H9 (cell line): ENCODE results near the gene SUPT5H. TPM values are rescaled to one million over a fixed set of nuclear protein-coding genes. Genes with fewer than 3 reads are reported as not detected.

Experiments
- DNase-seq: peaks from one replicate; pipeline ENCODE4 v3.0.0-alpha.2; 2017
- H2AFZ ChIP-seq: one replicate; pipeline ENCODE4 v1.6.1; 2013; ENCODE audit warnings: mild to moderate bottlenecking, low read length, control low read depth, moderate library complexity
- H2AK5ac ChIP-seq: 2 replicates; pipeline ENCODE4 v1.6.1; 2013; ENCODE audit warnings: low read length, control low read depth, mixed read lengths; ENCODE audit not compliant: insufficient read length
- H2BK120ac ChIP-seq: one replicate; pipeline ENCODE4 v1.6.1; 2013; ENCODE audit warnings: low read depth, mild to moderate bottlenecking, low read length, control low read depth, inconsistent platforms; ENCODE audit not compliant: poor library complexity, severe bottlenecking
- H2BK12ac ChIP-seq: 2 replicates; pipeline ENCODE4 v1.6.1; 2013; ENCODE audit warnings: low read length, control low read depth, mixed read lengths, low read depth; ENCODE audit not compliant: insufficient read length
- H2BK15ac ChIP-seq: 2 replicates; pipeline ENCODE4 v1.6.1; 2013; ENCODE audit warnings: low read depth, low read length, control low read depth
- H2BK20ac ChIP-seq: one replicate; pipeline ENCODE4 v1.6.1; 2013; ENCODE audit warnings: low read depth, mild to moderate bottlenecking, low read length, control low read depth, inconsistent platforms; ENCODE audit not compliant: poor library complexity, severe bottlenecking
- H2BK5ac ChIP-seq: 2 replicates; pipeline ENCODE4 v1.6.1; 2013; ENCODE audit warnings: low read length, control low read depth, mixed read lengths; ENCODE audit not compliant: insufficient read length
- H3K14ac ChIP-seq: 2 replicates; pipeline ENCODE4 v1.6.1; 2013; ENCODE audit warnings: low read length, control low read depth; ENCODE audit not compliant: insufficient read depth
- H3K18ac ChIP-seq: 2 replicates; pipeline ENCODE4 v1.6.1; 2013; ENCODE audit warnings: low read depth, mild to moderate bottlenecking, mixed read lengths, low read length, control low read depth; ENCODE audit not compliant: insufficient read length
- H3K23ac ChIP-seq: 2 replicates; pipeline ENCODE4 v1.6.1; 2013; ENCODE audit warnings: low read length, control low read depth, mixed read lengths, low read depth; ENCODE audit not compliant: insufficient read length
- H3K23me2 ChIP-seq: 2 replicates; pipeline ENCODE4 v1.6.1; 2013; ENCODE audit warnings: low read depth, mild to moderate bottlenecking, mixed read lengths, low read length, control low read depth; ENCODE audit not compliant: insufficient read length, poor library complexity, severe bottlenecking
- H3K27ac ChIP-seq: 2 replicates; pipeline ENCODE4 v1.5.1; 2013; ENCODE audit warnings: low read length, control low read depth, mixed read lengths, low read depth; ENCODE audit not compliant: insufficient read length
- H3K27me3 ChIP-seq: 2 replicates; pipeline ENCODE4 v1.6.1; 2013; ENCODE audit warnings: low read length, control low read depth, inconsistent platforms; ENCODE audit not compliant: insufficient read depth
- H3K4ac ChIP-seq: 2 replicates; pipeline ENCODE4 v1.6.1; 2013; ENCODE audit warnings: low read depth, mild to moderate bottlenecking, control low read depth, inconsistent platforms, low read length, moderate library complexity
- H3K4me1 ChIP-seq: 2 replicates; pipeline ENCODE4 v1.6.1; 2013; ENCODE audit warnings: low read length, control low read depth, inconsistent platforms; ENCODE audit not compliant: insufficient read depth
- H3K4me2 ChIP-seq: 2 replicates; pipeline ENCODE4 v1.6.1; 2013; ENCODE audit warnings: low read length, control low read depth, mixed read lengths; ENCODE audit not compliant: insufficient read length, insufficient read depth
- H3K56ac ChIP-seq: 2 replicates; pipeline ENCODE4 v1.6.1; 2013; ENCODE audit warnings: low read depth, mild to moderate bottlenecking, mixed read lengths, low read length, control low read depth; ENCODE audit not compliant: insufficient read length
- H3K79me1 ChIP-seq: 2 replicates; pipeline ENCODE4 v1.6.1; 2013; ENCODE audit warnings: low read depth, mild to moderate bottlenecking, moderate library complexity, low read length, control low read depth, inconsistent platforms; ENCODE audit not compliant: insufficient read depth, poor library complexity, severe bottlenecking
- H3K79me2 ChIP-seq: 2 replicates; pipeline ENCODE4 v1.6.1; 2013; ENCODE audit warnings: low read length, control low read depth, inconsistent platforms; ENCODE audit not compliant: insufficient read depth
- H3K9ac ChIP-seq: 2 replicates; pipeline ENCODE4 v1.6.1; 2013; ENCODE audit warnings: low read length, control low read depth, mixed read lengths; ENCODE audit not compliant: insufficient read length; ENCODE audit errors: extremely low read depth
- H3K9me3 ChIP-seq: one replicate; pipeline ENCODE4 v1.6.1; 2013; ENCODE audit warnings: low read depth, low read length, inconsistent platforms; ENCODE audit not compliant: control insufficient read depth
- H3T11ph ChIP-seq: one replicate; pipeline ENCODE4 v1.6.1; 2013; ENCODE audit warnings: mild to moderate bottlenecking, low read length, control low read depth, inconsistent platforms
- H4K20me1 ChIP-seq: one replicate; pipeline ENCODE4 v1.6.1; 2013; ENCODE audit not compliant: control insufficient read depth, insufficient read length, insufficient read depth
- H4K5ac ChIP-seq: 2 replicates; pipeline ENCODE4 v1.6.1; 2013; ENCODE audit warnings: low read depth, mild to moderate bottlenecking, mixed read lengths, low read length, control low read depth; ENCODE audit not compliant: insufficient read length
- H4K8ac ChIP-seq: replicated peaks from 2 replicates; pipeline ENCODE4 v1.6.1; 2013; ENCODE audit warnings: low read length, control low read depth, mixed read lengths, low read depth; ENCODE audit not compliant: insufficient read length
- H4K91ac ChIP-seq: 2 replicates; pipeline ENCODE4 v1.6.1; 2013; ENCODE audit warnings: low read depth, mild to moderate bottlenecking, moderate library complexity, mixed read lengths, low read length, control low read depth; ENCODE audit not compliant: insufficient read length
- H3K27ac Mint-ChIP-seq, 3 experiments: 2 replicates in 2 of 3; 3 replicates in 1 of 3; pipeline ENCODE4 v1.8.0; 2020 to 2021; ENCODE audit warnings: mixed read lengths in 3 of 3, mild to moderate bottlenecking in 1 of 3, moderate library complexity in 1 of 3
- H3K27me3 Mint-ChIP-seq: 2 replicates; pipeline ENCODE4 v1.8.0; 2021; ENCODE audit warnings: low read depth, mild to moderate bottlenecking, moderate library complexity, mixed read lengths
- H3K36me3 Mint-ChIP-seq, 3 experiments: 2 replicates in 2 of 3; 3 replicates in 1 of 3; pipeline ENCODE4 v1.8.0; 2020 to 2021; ENCODE audit warnings: low read depth in 3 of 3, mixed read lengths in 3 of 3; ENCODE audit not compliant: insufficient read depth in 1 of 3
- H3K4me1 Mint-ChIP-seq, 2 experiments: 2 replicates each; pipeline ENCODE4 v1.8.0; 2020; ENCODE audit warnings: mixed read lengths in 2 of 2
- H3K4me3 Mint-ChIP-seq, 2 experiments: 2 replicates in 1 of 2; 3 replicates in 1 of 2; pipeline ENCODE4 v1.8.0; 2020 to 2021; ENCODE audit warnings: mild to moderate bottlenecking in 2 of 2, mixed read lengths in 2 of 2, moderate library complexity in 1 of 2
- H3K9me3 Mint-ChIP-seq, 2 experiments: 2 replicates in 1 of 2; 3 replicates in 1 of 2; pipeline ENCODE4 v1.8.0; 2020; ENCODE audit warnings: mild to moderate bottlenecking in 2 of 2, mixed read lengths in 2 of 2, moderate library complexity in 1 of 2
- CTCF ChIP-seq: fragments of 200-600 bp; sonication (generic); conservative IDR thresholded peaks from 3 replicates; pipeline ENCODE4 v1.8.0; 2021; ENCODE audit warnings: antibody characterized with exemption, mild to moderate bottlenecking
- WGBS: extraction: QIAGEN DNeasy Blood & Tissue Kit; methylation state at CpG from one replicate; pipeline ENCODE4 v1.1.7; 2013; ENCODE audit warnings: missing lambda C conversion rate, low lambda C conversion rate, mixed read lengths; ENCODE audit not compliant: insufficient read length; ENCODE audit errors: extremely low coverage; 5-methylcytosine and 5-hydroxymethylcytosine counted together
- total RNA-seq: library from RNA; stranded (reverse); gene quantifications from 2 replicates; pipeline ENCODE4 v1.2.1, GENCODE V29; 2021

Gene SUPT5H
- total RNA-seq, 1 experiment from 2014 or later = 145 TPM

GRCh38 chr19:39469036-39469435, 23.7 kb downstream of the SUPT5H start:
- H2AFZ ChIP-seq = no peak overlapping the region
- H3K14ac ChIP-seq = no peak overlapping the region
- H2BK15ac ChIP-seq = no peak overlapping the region
- H3K4ac ChIP-seq = no peak overlapping the region
- H4K8ac ChIP-seq = no peak overlapping the region
- H3K56ac ChIP-seq = no peak overlapping the region
- H3K79me1 ChIP-seq = no peaks in the 10 kb centered on the region
- Mint-ChIP-seq H3K27ac (no peak overlapping the region), H3K4me1 (no peaks in the 10 kb centered on the region), H3K9me3 (no peaks in the 10 kb centered on the region), H3K27me3 (no peaks in the 10 kb centered on the region; the same call in 1 of the 2 replicates), H3K36me3 (peaks cover 48 to 81% (median 77%) of the 10 kb centered on the region in 3 experiments), H3K4me3 (no peak overlapping the region)
- H3K4me1 ChIP-seq = no peaks in the 10 kb centered on the region
- no peak overlapping the region for H3K9ac ChIP-seq
- no peak overlapping the region for H2AK5ac ChIP-seq
- no peak overlapping the region for H3K18ac ChIP-seq
- no peak overlapping the region for H3K23ac ChIP-seq
- no peak overlapping the region for H3K4me2 ChIP-seq
- WGBS = no CpG with 5 or more reads among the region's 11 CpGs
- no peak overlapping the region for H2BK120ac ChIP-seq
- H4K91ac ChIP-seq = no peak overlapping the region
- H4K20me1 ChIP-seq = peaks cover 3% of the 10 kb centered on the region
- no peaks in the 10 kb centered on the region for H3K79me2 ChIP-seq
- no peaks in the 10 kb centered on the region for H3K9me3 ChIP-seq
- TF ChIP-seq CTCF = no peak
- no peaks in the 10 kb centered on the region for H3K23me2 ChIP-seq
- no peaks in the 10 kb centered on the region for H3K27me3 ChIP-seq
- H3K27ac ChIP-seq = no peak overlapping the region
- H2BK12ac ChIP-seq = no peak overlapping the region
- no peak overlapping the region for H4K5ac ChIP-seq
- no peak for DNase-seq
- H2BK20ac ChIP-seq = no peak overlapping the region
- no peak overlapping the region for H2BK5ac ChIP-seq
- no peak overlapping the region for H3T11ph ChIP-seq
